Stimulated activated effector memory CD8-positive, alpha-beta T cell treated with anti-CD3 and anti-CD28 coated beads, Interleukin-12 subunit alpha, Interleukin-12 subunit beta, amount 100 ng/mL, for 72 hours (primary cell): ENCODE results near the gene DIAPH3.

Experiments
- ATAC-seq: fragments of 150-1000 bp; cut with Tn5 transposase; 2 replicates; pipeline ENCODE4 v1.10.0; 2021
- DNase-seq, 2 donors: peaks; one replicate each; pipeline ENCODE4 v3.0.0; 2021 to 2022; ENCODE audit warnings: low spot score in 2 of 2
- H3K27ac Mint-ChIP-seq: one replicate; pipeline ENCODE4 v1.8.0; 2022; ENCODE audit warnings: mild to moderate bottlenecking, mixed read lengths
- H3K36me3 Mint-ChIP-seq: one replicate; pipeline ENCODE4 v1.8.0; 2022; ENCODE audit warnings: mild to moderate bottlenecking, mixed read lengths
- H3K4me1 Mint-ChIP-seq: one replicate; pipeline ENCODE4 v1.8.0; 2022; ENCODE audit warnings: mixed read lengths
- H3K4me3 Mint-ChIP-seq: one replicate; pipeline ENCODE4 v1.8.0; 2022; ENCODE audit warnings: mild to moderate bottlenecking, mixed read lengths
- H3K9me3 Mint-ChIP-seq: one replicate; pipeline ENCODE4 v1.8.0; 2022; ENCODE audit warnings: mixed read lengths

DIAPH3 gene

DNA sequence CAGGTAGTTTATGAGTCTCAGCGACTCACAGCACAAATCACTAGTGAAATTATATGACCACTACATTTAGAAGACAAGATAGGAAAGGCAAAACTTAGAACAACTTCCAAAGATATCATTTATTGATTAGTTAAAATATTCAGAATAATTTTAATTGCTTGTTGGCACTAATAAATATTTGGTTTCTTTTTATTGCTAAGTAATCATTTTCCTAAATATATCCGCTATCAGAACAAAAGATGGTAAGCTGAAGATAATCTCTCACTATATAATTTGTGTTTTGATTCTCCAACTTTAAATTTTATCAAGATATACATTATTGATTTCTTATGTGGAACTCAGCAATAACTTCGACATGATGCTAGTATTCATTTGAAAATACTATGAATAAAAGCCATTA lies 248.5 kb downstream of the DIAPH3 start:
- no peak for DNase-seq
- H3K9me3 Mint-ChIP-seq: no peaks in the 10 kb centered on the region

DNA sequence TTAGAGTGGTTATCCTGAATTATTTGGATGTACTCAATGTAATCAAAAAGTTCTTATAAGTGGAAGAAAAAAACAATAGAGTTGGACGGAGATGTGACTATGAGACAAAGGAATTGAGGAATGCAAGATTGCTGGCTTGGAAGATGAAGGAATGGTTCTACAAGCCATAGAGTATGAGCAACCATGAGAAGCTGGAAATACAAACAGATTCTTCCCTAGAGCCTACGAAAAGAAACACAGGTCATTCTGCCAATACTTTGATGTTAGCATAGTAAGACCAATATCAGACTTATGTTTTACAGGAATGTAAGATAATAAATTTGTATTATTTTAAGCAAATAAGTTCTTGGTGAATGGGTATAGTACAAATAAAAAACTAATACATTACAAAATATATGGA lies 249.2 kb downstream of the DIAPH3 start:
- no peak overlapping the region for H3K4me3 Mint-ChIP-seq
- no peaks in the 10 kb centered on the region for H3K9me3 Mint-ChIP-seq
- no peaks in the 10 kb centered on the region for H3K36me3 Mint-ChIP-seq
- ATAC-seq: no peak
- no peak for DNase-seq
- no peaks in the 10 kb centered on the region for H3K4me1 Mint-ChIP-seq
- no peak overlapping the region for H3K27ac Mint-ChIP-seq

More for the DNA sequence above, 248.5 kb downstream of the DIAPH3 start:
- Mint-ChIP-seq H3K36me3 (no peaks in the 10 kb centered on the region), H3K27ac (no peak overlapping the region), H3K4me1 (no peaks in the 10 kb centered on the region), H3K4me3 (no peak overlapping the region)
- no peak for ATAC-seq

GRCh38 chr13:59906413-59907049 lies 257.2 kb downstream of the DIAPH3 start:
- H3K4me3 Mint-ChIP-seq: no peak overlapping the region
- DNase-seq (no peak), ATAC-seq (no peak)
- H3K9me3 Mint-ChIP-seq: no peaks in the 10 kb centered on the region
- no peaks in the 10 kb centered on the region for H3K36me3 Mint-ChIP-seq
- peaks cover under 1% of the 10 kb centered on the region for H3K4me1 Mint-ChIP-seq
- H3K27ac Mint-ChIP-seq: no peak overlapping the region

- no peak overlapping the region for H3K27ac Mint-ChIP-seq
- no peak overlapping the region for H3K4me3 Mint-ChIP-seq
- no peak for DNase-seq
- no peaks in the 10 kb centered on the region for H3K36me3 Mint-ChIP-seq
- H3K4me1 Mint-ChIP-seq: peaks cover 10% of the 10 kb centered on the region
- H3K9me3 Mint-ChIP-seq: no peaks in the 10 kb centered on the region
- ATAC-seq: no peak
These were observed 262.5 kb downstream of the DIAPH3 start for GRCh38 chr13:59901191-59901590.

DNA sequence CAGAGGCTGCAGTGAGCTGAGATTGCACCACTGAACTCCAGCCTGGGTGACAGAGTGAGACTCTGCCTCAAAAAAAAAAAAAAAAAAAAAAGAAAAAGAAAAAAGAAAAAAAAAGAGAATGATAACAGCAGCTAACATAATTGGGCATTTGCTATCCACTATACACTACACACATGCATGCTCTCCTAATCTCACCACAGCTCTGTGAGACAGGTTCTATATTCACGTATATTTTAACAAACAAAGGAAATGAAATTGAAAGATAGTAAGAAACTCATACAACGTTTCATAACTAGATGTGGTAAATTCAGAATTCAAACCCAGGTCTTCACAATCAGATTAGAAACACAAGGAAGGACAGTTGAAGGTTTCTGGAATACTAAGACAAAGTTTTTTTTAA lies 265.7 kb downstream of the DIAPH3 start:
- no peaks in the 10 kb centered on the region for H3K9me3 Mint-ChIP-seq
- ATAC-seq: no peak

GRCh38 chr13:59893266-59893665 lies 270.5 kb downstream of the DIAPH3 start:
- H3K4me3 Mint-ChIP-seq: no peak overlapping the region
- ATAC-seq: no peak

More for the DNA sequence above, 265.7 kb downstream of the DIAPH3 start:
- Mint-ChIP-seq H3K4me1 (peaks cover 10% of the 10 kb centered on the region), H3K4me3 (no peak overlapping the region), H3K27ac (no peak overlapping the region), H3K36me3 (no peaks in the 10 kb centered on the region)
- no peak for DNase-seq

DNA sequence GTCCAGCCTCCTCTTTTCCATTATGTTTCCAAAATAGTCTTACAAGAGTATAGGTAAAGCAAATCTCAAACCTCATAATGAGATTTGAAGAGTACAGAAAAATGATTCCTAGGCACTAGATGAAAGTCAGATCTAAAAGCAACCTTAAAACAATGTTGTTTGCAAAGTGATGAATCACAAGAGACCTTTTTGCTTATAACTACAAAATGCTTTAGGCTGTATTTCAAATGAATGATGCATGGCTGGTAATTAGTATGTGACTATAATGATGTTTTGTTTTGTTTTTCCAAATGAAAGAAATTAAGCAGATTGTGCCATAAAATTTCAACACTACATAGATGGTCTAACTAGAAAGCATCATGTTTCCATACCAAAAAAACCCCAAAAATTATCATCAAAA lies 272.7 kb downstream of the DIAPH3 start:
- ATAC-seq (no peak), DNase-seq (no peak)
- no peaks in the 10 kb centered on the region for H3K9me3 Mint-ChIP-seq
- no peaks in the 10 kb centered on the region for H3K4me1 Mint-ChIP-seq
- no peak overlapping the region for H3K27ac Mint-ChIP-seq
- no peak overlapping the region for H3K4me3 Mint-ChIP-seq
- no peaks in the 10 kb centered on the region for H3K36me3 Mint-ChIP-seq

More at GRCh38 chr13:59893266-59893665, 270.5 kb downstream of the DIAPH3 start:
- Mint-ChIP-seq H3K9me3 (no peaks in the 10 kb centered on the region), H3K36me3 (no peaks in the 10 kb centered on the region), H3K4me1 (no peaks in the 10 kb centered on the region), H3K27ac (no peak overlapping the region)
- DNase-seq: no peak

GRCh38 chr13:59890054-59890453 lies 273.7 kb downstream of the DIAPH3 start:
- Mint-ChIP-seq H3K27ac (no peak overlapping the region), H3K4me3 (no peak overlapping the region), H3K9me3 (no peaks in the 10 kb centered on the region), H3K4me1 (no peaks in the 10 kb centered on the region), H3K36me3 (no peaks in the 10 kb centered on the region)
- ATAC-seq: no peak
- no peak for DNase-seq

DNA sequence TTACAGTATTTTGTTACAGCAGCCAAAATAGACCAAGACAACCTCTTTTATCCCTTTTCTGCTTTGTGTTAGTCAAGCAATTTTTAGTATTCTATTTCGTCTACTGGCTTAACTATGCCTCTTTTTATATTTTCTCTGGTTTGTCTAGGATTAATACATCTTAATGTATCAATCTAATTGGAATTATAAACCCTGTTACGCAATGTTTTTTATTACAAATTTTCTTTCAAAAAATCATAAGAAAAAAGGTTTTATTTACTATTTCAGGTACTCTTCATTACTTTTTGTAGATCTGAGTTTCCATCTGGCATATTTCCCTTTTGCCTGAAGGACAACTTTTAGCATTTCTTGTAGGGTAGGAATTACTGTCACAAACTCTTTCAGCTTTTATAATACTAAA lies 275.3 kb downstream of the DIAPH3 start:
- Mint-ChIP-seq H3K4me3 (no peak overlapping the region), H3K9me3 (no peaks in the 10 kb centered on the region), H3K27ac (no peak overlapping the region), H3K36me3 (no peaks in the 10 kb centered on the region), H3K4me1 (no peaks in the 10 kb centered on the region)
- DNase-seq (no peak), ATAC-seq (no peak)

DNA sequence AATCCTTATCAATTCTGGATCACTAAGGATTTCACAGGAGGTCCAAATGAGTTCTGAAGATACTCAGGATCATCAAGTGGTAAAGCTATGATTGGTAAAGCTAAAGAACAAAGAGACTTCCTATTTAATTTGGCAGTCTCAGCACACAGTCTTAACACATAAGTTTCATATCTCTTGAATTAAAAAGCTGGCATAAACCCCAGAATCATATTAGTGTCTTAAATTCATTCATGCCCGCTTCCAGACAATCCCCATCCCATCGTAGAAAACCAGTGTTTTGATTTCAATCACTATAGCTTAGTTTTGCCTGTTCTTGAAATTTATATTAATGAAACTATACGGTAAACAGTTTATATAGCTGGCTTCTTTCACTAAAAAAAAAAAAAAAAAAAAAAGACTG lies 278.7 kb downstream of the DIAPH3 start:
- no peak for DNase-seq
- H3K4me3 Mint-ChIP-seq: no peak overlapping the region
- no peak for ATAC-seq
- H3K4me1 Mint-ChIP-seq: no peaks in the 10 kb centered on the region
- H3K9me3 Mint-ChIP-seq: no peaks in the 10 kb centered on the region
- H3K27ac Mint-ChIP-seq: no peak overlapping the region
- no peaks in the 10 kb centered on the region for H3K36me3 Mint-ChIP-seq

DNA sequence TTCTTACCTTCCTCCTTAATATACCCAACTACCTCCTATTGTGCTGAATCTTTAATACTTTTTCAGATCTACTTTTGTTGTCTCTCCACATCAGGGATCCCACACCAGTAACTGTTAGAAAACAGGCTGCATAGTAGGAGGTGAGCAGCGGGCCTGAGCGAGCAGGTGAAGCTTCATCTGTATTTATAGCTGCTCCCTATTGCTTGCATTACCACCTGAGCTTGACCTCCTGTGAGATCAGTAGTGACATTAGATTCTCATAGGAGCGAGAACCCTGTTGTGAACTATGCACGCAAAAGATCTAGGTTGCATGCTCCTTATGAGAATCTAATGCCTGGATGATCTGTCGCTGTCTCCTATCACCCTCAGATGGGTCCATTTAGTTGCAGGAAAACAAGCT lies 279.8 kb downstream of the DIAPH3 start:
- ATAC-seq: no peak
- H3K4me1 Mint-ChIP-seq: no peaks in the 10 kb centered on the region
- no peak overlapping the region for H3K27ac Mint-ChIP-seq

GRCh38 chr13:59880468-59880867 lies 283.3 kb downstream of the DIAPH3 start:
- no peaks in the 10 kb centered on the region for H3K9me3 Mint-ChIP-seq
- no peaks in the 10 kb centered on the region for H3K36me3 Mint-ChIP-seq
- H3K4me1 Mint-ChIP-seq: no peaks in the 10 kb centered on the region
- ATAC-seq (no peak), DNase-seq (no peak)
- H3K4me3 Mint-ChIP-seq: no peak overlapping the region
- no peak overlapping the region for H3K27ac Mint-ChIP-seq

More for the DNA sequence above, 279.8 kb downstream of the DIAPH3 start:
- DNase-seq: no peak
- H3K4me3 Mint-ChIP-seq: no peak overlapping the region
- no peaks in the 10 kb centered on the region for H3K36me3 Mint-ChIP-seq
- no peaks in the 10 kb centered on the region for H3K9me3 Mint-ChIP-seq

- DNase-seq: no peak
These were observed 284.4 kb downstream of the DIAPH3 start for GRCh38 chr13:59879281-59879680.

DNA sequence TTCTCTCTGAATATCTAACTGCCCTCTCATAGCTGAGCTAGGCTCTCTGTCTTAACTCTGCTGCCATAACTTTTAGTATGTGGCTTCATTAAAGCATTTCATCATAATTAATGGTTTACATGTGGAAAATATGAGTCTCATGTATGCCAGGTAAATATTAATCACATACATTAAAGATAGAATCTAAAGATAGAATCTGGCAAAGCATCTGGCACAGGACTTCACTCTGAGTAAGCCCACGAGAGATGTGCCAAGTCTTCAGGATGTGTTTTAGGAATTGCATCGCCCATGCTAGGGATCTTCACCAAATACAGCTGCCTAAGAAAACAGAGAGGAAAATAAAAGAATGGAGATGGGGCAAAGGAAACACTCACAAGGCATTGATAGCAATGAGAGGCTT lies 285.8 kb downstream of the DIAPH3 start:
- no peaks in the 10 kb centered on the region for H3K36me3 Mint-ChIP-seq
- DNase-seq (no peak), ATAC-seq (no peak)
- H3K4me3 Mint-ChIP-seq: no peak overlapping the region
- no peaks in the 10 kb centered on the region for H3K9me3 Mint-ChIP-seq
- H3K4me1 Mint-ChIP-seq: no peaks in the 10 kb centered on the region
- no peak overlapping the region for H3K27ac Mint-ChIP-seq

More at GRCh38 chr13:59879281-59879680, 284.4 kb downstream of the DIAPH3 start:
- Mint-ChIP-seq H3K27ac (no peak overlapping the region), H3K4me1 (no peaks in the 10 kb centered on the region), H3K9me3 (no peaks in the 10 kb centered on the region), H3K4me3 (no peak overlapping the region), H3K36me3 (no peaks in the 10 kb centered on the region)
- no peak for ATAC-seq

DNA sequence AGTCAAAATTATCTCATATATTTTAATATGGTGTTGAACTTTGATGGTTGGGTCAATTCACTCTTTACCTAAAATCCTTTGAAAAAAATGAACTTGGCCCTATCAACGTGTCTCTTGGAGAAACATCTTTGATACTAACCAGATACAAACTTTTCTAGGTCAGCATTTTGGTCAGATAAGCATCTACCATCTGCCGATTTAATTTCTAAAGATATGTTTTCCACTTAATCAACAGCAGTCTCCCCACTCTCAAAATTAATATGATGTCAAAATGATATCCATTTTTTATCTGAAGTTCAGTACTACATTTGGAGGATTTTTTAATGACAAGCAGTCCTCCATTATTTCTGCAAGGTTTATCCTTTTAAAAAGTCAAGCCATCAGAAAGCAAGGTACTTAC lies 288.8 kb downstream of the DIAPH3 start:
- Mint-ChIP-seq H3K36me3 (no peaks in the 10 kb centered on the region), H3K9me3 (no peaks in the 10 kb centered on the region), H3K27ac (no peak overlapping the region), H3K4me1 (no peaks in the 10 kb centered on the region), H3K4me3 (no peak overlapping the region)
- ATAC-seq (no peak), DNase-seq (no peak)

GRCh38 chr13:59873856-59874255 lies 289.9 kb downstream of the DIAPH3 start:
- Mint-ChIP-seq H3K27ac (no peak overlapping the region), H3K9me3 (no peaks in the 10 kb centered on the region), H3K4me3 (no peak overlapping the region), H3K4me1 (no peaks in the 10 kb centered on the region), H3K36me3 (no peaks in the 10 kb centered on the region)
- ATAC-seq (no peak), DNase-seq (no peak)

DNA sequence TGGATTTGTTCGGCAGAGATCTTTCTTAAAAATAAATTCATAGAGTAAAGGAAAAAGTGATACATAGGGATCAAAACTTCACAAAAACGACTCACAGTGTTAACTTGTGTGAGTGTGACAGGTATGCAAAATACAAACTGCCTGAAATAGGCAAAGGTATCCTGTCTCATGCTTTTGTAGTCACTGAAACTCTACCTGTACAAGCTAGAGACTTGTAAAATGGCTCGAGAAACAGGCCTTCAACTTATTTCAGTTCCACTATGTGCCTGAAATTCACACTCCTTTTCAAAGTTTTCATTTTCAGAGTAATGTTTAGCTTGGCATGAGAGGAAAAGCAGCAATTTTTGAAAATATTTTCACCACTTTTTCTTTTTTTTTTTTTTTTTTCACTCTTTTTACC lies 290.4 kb downstream of the DIAPH3 start:
- Mint-ChIP-seq H3K27ac (no peak overlapping the region), H3K4me1 (no peaks in the 10 kb centered on the region), H3K9me3 (no peaks in the 10 kb centered on the region), H3K4me3 (no peak overlapping the region), H3K36me3 (no peaks in the 10 kb centered on the region)
- DNase-seq: no peak
- no peak for ATAC-seq
